Body of pancreas (tissue), 4 donors: ENCODE results near the gene NOL4L. TPM values are rescaled to one million over a fixed set of nuclear protein-coding genes. Genes with fewer than 3 reads are reported as not detected.

ENCODE experiments used
- ATAC-seq: fragments of 150-250 bp; one replicate; pipeline ENCODE4 v1.9.1; 2016
- DNase-seq, 4 donors: peaks; one replicate each; pipeline ENCODE4 v3.0.0-alpha.2; 2019
- H3K27ac ChIP-seq, 4 donors: fragments of 200-600 bp; sonication (generic); 1 replicate in 3 of 4; 2 replicates in 1 of 4; pipeline versions ENCODE4 v1.5.1 to v1.6.1; 2016 to 2019; ENCODE audit warnings: mild to moderate bottlenecking in 1 of 4, mixed read lengths in 1 of 4, moderate library complexity in 1 of 4
- H3K27me3 ChIP-seq, 2 donors: fragments of 200-600 bp; sonication (generic); one replicate each; pipeline ENCODE4 v1.6.0; 2016; ENCODE audit warnings: mild to moderate bottlenecking in 1 of 2
- H3K36me3 ChIP-seq, 2 donors: fragments of 200-600 bp; sonication (generic); replicated peaks in 1 of 2; 2 replicates each; pipeline ENCODE4 v1.5.1; 2016; ENCODE audit warnings: low read depth in 2 of 2; ENCODE audit not compliant: insufficient read depth in 1 of 2
- H3K4me1 ChIP-seq: fragments of 200-600 bp; sonication (generic); one replicate; pipeline ENCODE4 v1.6.0; 2016
- H3K4me3 ChIP-seq, 2 donors: fragments of 200-600 bp; sonication (generic); 1 replicate in 1 of 2; 2 replicates in 1 of 2; pipeline ENCODE4 v1.5.1; 2016 to 2019
- H3K9me3 ChIP-seq, 3 donors: fragments of 200-600 bp; sonication (generic); 1 replicate in 2 of 3; 2 replicates in 1 of 3; pipeline ENCODE4 v1.5.1; 2016
- POLR2A ChIP-seq, 3 donors: fragments of 450-650 bp; IDR thresholded peaks; one replicate each; pipeline ENCODE4 v1.6.1; 2016; ENCODE audit warnings: antibody characterized with exemption in 3 of 3, mild to moderate bottlenecking in 2 of 3
- WGBS, 2 donors: methylation state at CpG; one replicate each; pipeline ENCODE4 v1.1.5; 2017; 5-methylcytosine and 5-hydroxymethylcytosine counted together
- intact Hi-C: fragments of 100-400 bp; cut with DNase I; formaldehyde crosslinking; loops from one replicate; pipeline ENCODE4 v1.15.1; 2023
- total RNA-seq, 2 donors: library from RNA; depleted of rRNA; stranded (reverse); fragments of >200 nt; gene quantifications; one replicate each; pipeline ENCODE4 v1.1.0, GENCODE V29; 2016
- TF ChIP-seq, protein P1 (sequence below), 7 experiments: fragments of 450-650 bp in 4 of 7; fragments of 200-600 bp in 3 of 7; sonication (generic) in 3 of 7; IDR thresholded peaks; one replicate each; pipeline ENCODE4 v1.5.1; 2016 to 2019; ENCODE audit warnings: antibody characterized with exemption in 7 of 7

NOL4L gene
- total RNA-seq, 2 donors from 2014 or later, result 15.0 to 36.9 TPM

DNA sequence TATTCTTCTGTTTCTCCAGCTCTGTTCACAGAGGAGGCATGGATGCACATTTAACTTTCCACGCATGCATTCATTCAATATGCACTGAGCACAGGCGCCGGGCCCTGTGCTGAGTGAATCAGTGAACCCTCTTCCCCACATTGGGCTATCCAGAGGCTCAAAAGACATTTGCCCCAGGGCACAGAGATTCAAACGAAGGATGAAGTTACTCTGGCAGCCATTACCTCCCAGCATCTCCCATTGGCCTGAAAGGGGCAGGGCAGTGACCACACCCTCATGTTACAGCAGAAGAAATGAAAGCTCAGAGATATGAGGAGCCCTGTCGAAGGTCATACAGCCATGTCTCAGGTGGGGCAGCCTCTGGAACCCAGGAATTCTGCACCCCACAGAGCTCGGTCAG lies 26.7 kb upstream of the NOL4L start:
- 69 to 83% methylated on average over 4 to 6 of the region's 6 CpGs for WGBS, 2 donors
- H3K27ac ChIP-seq, result no peak overlapping the region
- no peak for ATAC-seq
- no peaks in the 10 kb centered on the region for H3K36me3 ChIP-seq
- no peaks in the 10 kb centered on the region for H3K4me1 ChIP-seq
- intact Hi-C loops, result no loop called here
- TF ChIP-seq, protein P1, sequence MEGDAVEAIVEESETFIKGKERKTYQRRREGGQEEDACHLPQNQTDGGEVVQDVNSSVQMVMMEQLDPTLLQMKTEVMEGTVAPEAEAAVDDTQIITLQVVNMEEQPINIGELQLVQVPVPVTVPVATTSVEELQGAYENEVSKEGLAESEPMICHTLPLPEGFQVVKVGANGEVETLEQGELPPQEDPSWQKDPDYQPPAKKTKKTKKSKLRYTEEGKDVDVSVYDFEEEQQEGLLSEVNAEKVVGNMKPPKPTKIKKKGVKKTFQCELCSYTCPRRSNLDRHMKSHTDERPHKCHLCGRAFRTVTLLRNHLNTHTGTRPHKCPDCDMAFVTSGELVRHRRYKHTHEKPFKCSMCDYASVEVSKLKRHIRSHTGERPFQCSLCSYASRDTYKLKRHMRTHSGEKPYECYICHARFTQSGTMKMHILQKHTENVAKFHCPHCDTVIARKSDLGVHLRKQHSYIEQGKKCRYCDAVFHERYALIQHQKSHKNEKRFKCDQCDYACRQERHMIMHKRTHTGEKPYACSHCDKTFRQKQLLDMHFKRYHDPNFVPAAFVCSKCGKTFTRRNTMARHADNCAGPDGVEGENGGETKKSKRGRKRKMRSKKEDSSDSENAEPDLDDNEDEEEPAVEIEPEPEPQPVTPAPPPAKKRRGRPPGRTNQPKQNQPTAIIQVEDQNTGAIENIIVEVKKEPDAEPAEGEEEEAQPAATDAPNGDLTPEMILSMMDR (IDR thresholded peaks at IDR 0.05), result no peak
- no peak for TF ChIP-seq POLR2A (IDR thresholded peaks at IDR 0.05)
- H3K27me3 ChIP-seq, result no peaks in the 10 kb centered on the region
- H3K4me3 ChIP-seq, result no peak overlapping the region
- no peak for DNase-seq
- no peaks in the 10 kb centered on the region for H3K9me3 ChIP-seq

DNA sequence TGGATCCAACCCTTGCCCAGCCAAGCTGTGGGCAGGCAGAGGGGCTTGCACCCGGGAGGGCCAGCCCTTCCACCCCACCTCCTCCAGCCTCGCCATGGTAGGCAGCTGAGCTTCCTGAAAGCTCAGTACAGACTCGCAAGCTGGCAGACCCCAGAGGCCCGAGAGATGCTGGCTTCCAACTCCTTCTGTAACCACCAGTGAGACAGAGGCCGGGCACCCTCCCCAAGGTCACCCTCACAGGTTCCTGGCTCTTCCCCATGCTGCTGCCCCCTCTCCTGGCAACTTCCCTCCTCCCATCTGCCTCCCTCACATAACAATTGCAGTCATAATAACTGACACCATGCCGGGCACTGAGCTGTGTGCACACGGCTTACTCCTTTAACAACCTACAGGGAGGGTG lies 26.2 kb upstream of the NOL4L start:
- H3K36me3 ChIP-seq, result no peaks in the 10 kb centered on the region
- no peak overlapping the region for H3K27ac ChIP-seq
- no peak for ATAC-seq
- 47 to 58% methylated on average over 5 to 7 of the region's 7 CpGs for WGBS, 2 donors
- H3K9me3 ChIP-seq, result no peaks in the 10 kb centered on the region
- no peak overlapping the region for H3K4me3 ChIP-seq
- TF ChIP-seq POLR2A (IDR thresholded peaks at IDR 0.05), result no peak
- TF ChIP-seq, protein P1 (IDR thresholded peaks at IDR 0.05), result no peak
- no peak for DNase-seq
- intact Hi-C loops, result no loop called here
- no peaks in the 10 kb centered on the region for H3K27me3 ChIP-seq
- H3K4me1 ChIP-seq, result no peaks in the 10 kb centered on the region

DNA sequence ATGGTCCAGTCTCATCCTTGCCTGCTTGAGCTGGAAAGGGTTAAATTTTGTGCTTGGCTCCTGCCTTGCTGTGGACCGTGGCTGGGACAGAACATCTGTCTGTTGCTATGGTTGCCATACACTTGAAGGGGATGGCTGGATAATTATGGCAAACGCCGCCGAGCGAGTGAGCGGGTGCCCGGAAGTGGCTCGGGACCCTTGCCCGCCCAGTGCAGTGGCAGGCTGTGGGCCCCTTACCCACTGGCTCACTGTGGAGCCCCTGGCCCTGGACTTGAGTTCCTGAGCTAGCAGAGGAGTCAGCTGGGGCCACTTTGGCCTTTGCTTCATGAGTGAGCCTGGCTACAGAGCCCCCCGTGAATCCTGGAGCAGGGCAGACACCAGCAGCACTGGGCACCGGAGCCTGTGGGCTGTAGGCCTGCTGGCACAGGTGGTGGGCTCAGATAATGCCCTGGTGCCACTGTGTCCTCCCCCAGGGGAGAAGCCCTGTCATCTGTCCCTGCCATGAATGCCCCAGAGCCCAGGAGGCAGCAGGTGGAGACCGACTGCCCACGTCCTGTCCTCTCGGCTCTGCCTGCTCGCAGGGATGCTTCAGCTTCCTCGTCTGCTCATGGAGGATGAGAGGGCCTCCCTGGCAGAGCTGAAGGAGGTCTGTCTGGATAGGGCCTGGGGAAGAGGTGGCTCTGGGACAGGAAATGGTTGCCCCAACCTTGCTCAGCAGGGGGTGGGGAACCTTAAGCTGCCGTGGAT lies 25.5 kb upstream of the NOL4L start:
- Histone ChIP-seq H3K4me3 (no peak overlapping the region), H3K4me1 (no peaks in the 10 kb centered on the region), H3K27ac (no peak overlapping the region), H3K36me3 (no peaks in the 10 kb centered on the region), H3K27me3 (no peaks in the 10 kb centered on the region), H3K9me3 (no peaks in the 10 kb centered on the region)
- no peak for TF ChIP-seq POLR2A (IDR thresholded peaks at IDR 0.05)
- TF ChIP-seq, protein P1 (IDR thresholded peaks at IDR 0.05), result no peak
- no peak for DNase-seq
- ATAC-seq, result no peak
- 65 to 100% methylated on average over 2 to 12 of the region's 17 CpGs for WGBS, 2 donors
- intact Hi-C loops, result no loop called here

DNA sequence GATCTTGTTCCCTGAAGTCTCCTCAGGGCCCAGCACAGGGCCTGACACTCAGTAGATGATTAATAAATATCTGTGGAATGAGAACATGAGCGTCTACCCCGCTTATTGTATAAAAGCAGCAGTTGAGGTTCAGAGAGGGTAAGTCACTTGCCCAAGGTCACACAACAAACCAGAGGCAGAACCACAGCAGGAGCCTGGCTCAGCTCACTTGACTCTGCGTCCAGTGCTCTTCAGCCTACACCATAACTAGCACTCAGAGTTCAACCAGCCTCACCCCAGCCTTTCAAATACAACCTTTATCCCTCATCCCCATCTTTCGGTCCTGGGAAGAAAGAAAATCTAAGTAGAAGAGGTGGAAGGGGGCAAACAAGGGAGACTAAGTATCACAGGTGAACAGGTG lies 24.9 kb upstream of the NOL4L start:
- peaks cover 0 to 4% of the 10 kb centered on the region in 2 donors for H3K27me3 ChIP-seq
- ATAC-seq (no peak), DNase-seq (no peak)
- no peaks in the 10 kb centered on the region for H3K36me3 ChIP-seq
- H3K4me3 ChIP-seq, result no peak overlapping the region
- no peak overlapping the region for H3K27ac ChIP-seq
- no peaks in the 10 kb centered on the region for H3K9me3 ChIP-seq
- TF ChIP-seq POLR2A (IDR thresholded peaks at IDR 0.05), result no peak
- TF ChIP-seq, protein P1 (IDR thresholded peaks at IDR 0.05), result no peak
- intact Hi-C loops, result no loop called here
- no peaks in the 10 kb centered on the region for H3K4me1 ChIP-seq
- WGBS, 2 donors, result 69 to 73% methylated on average over 4 of the region's 4 CpGs
